ENCODE measurements around the gene SH2D3A.

The SH2D3A gene

GRCh38 chr19:6760606-6761005 is 6.6 kb downstream of the SH2D3A start (continued):
- TF ChIP-seq ZFP37 (tag by site-specific recombination; IDR thresholded peaks at IDR 0.05): no peak
- TF ChIP-seq MYNN (tag by site-specific recombination; IDR thresholded peaks at IDR 0.05; ENCODE audit: borderline replicate concordance): no peak

- H3K4me1 ChIP-seq (ENCODE audit: control insufficient read depth, insufficient read depth, low read length): no peaks in the 10 kb centered on the region
- no peak for TF ChIP-seq GLIS2 (tag by site-specific recombination; IDR thresholded peaks at IDR 0.05)
- no peak for TF ChIP-seq ZNF140 (tag by site-specific recombination; IDR thresholded peaks at IDR 0.05)
- no peak for TF ChIP-seq ZNF677 (tag by site-specific recombination; IDR thresholded peaks at IDR 0.05)
- TF ChIP-seq GLI4 (tag by site-specific recombination; IDR thresholded peaks at IDR 0.05): no peak
- TF ChIP-seq ZBTB11 (tag by site-specific recombination; conservative IDR thresholded peaks at IDR 0.05; ENCODE audit: low read depth): no peak
- no peak for TF ChIP-seq ZNF335 (tag by site-specific recombination; conservative IDR thresholded peaks at IDR 0.05)
- TF ChIP-seq ZNF626 (tag by site-specific recombination; IDR thresholded peaks at IDR 0.05): no peak
- TF ChIP-seq PATZ1 (tag by site-specific recombination; IDR thresholded peaks at IDR 0.05): no peak
- TF ChIP-seq ZNF518A (tag by site-specific recombination; conservative IDR thresholded peaks at IDR 0.05; ENCODE audit: low read depth): no peak
- TF ChIP-seq ZNF398 (tag by site-specific recombination; IDR thresholded peaks at IDR 0.05): no peak
- TF ChIP-seq KLF17 (tag by site-specific recombination; IDR thresholded peaks at IDR 0.05): no peak
- no peak for TF ChIP-seq PRDM6 (tag by site-specific recombination; IDR thresholded peaks at IDR 0.05)
- no peak for TF ChIP-seq ZFP69B (tag by site-specific recombination; IDR thresholded peaks at IDR 0.05)
- no peak for TF ChIP-seq ZNF596 (tag by site-specific recombination; IDR thresholded peaks at IDR 0.05)
- TF ChIP-seq ZSCAN4 (tag by site-specific recombination; IDR thresholded peaks at IDR 0.05): no peak
- no peak for TF ChIP-seq ZNF529 (tag by site-specific recombination; IDR thresholded peaks at IDR 0.05; ENCODE audit: insufficient replicate concordance)
- H3K27ac ChIP-seq (ENCODE audit: extremely low read depth, low read depth, low read length): no peak overlapping the region
- ChIA-PET CTCF (no interaction called here), POLR2A (interaction anchor here (0.7 to 1.1 kb wide), 2 partner anchors 11 to 12 kb away, joined by 3 read pairs; partner anchors contain the start of gene SH2D3A)
- no peak overlapping the region for H3K4me3 ChIP-seq (ENCODE audit: low read depth, low read length)
- H3K9me3 ChIP-seq (ENCODE audit: control insufficient read depth, insufficient read depth, low read depth, low read length): no peaks in the 10 kb centered on the region
- peaks cover 9 to 33% of the 10 kb centered on the region in 2 experiments; a peak in 2 of 3 replicates for H3K36me3 ChIP-seq (ENCODE audit: control insufficient read depth in 2 of 2, insufficient read depth in 1 of 2, low read length in 2 of 2)
Observed at GRCh38 chr19:6754653-6755463, 12.4 kb downstream of the SH2D3A start.

Data from HEK293 (cell line).